GM18505 (cell line): ENCODE measurements around the gene MICALL1.

Experiments
- ATAC-seq: cut with Tn5 transposase; IDR thresholded peaks from one replicate; pipeline ENCODE4 v1.9.1; 2021; ENCODE audit not compliant: unreplicated experiment
- POLR2A ChIP-seq: IDR thresholded peaks from 4 replicates; pipeline ENCODE4 v1.6.1; 2011; ENCODE audit warnings: borderline replicate concordance; ENCODE audit not compliant: insufficient read depth, insufficient read length; ENCODE audit errors: extremely low read depth

MICALL1 gene

DNA sequence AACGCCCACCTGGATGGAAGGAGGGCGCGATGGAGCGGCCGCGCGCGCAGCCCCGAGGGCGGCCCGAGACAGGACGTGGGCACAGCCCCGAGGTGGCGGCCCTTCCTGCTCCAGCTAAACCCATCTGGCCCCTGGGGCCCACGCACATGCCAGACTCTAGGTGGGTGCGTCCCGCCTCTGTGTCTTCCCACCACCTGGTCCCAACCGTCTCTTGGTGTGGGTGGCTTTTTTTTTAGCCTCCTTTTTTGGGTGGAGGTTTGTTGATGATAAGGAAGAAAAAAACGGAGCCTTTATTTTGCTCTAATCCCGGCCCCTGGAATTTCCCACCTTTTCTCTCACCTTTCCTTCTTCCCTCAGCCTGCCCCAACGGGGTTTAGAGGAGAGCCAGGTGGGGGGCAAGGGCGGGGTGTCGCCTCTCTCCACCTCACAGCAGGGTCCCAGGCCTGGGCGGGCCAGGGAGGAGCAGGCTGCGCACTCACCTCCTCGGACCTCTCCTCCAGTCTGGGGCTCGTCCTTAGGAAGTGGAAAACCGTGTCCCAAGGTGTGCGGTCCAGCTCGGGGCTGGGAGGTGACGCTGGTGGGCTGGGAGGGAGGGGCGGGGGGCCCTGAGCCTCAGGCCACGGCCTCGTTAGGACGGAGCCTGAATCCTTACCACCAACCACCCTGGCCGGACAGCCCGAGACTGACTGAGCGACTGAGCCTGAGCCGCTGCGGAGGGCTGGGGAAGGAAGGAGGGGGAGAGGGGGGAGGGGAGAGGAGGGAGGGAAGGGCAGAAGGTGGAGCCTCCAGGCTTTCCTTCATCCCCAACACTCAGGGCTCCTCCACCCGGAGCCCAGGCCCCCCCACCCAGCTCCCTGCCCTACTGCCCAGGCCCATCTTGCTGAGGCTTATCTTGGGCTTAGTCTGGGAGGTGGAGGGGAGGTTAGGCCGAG, 78.0 kb downstream of the MICALL1 start, which contains the start of gene SOX10:
Gene SOX10 (minus strand): TSS at position 696 of the 932 bp plus-strand sequence. CDS start 771 bp downstream, outside the sequence.
- no peak for TF ChIP-seq POLR2A
- ATAC-seq, result no peak

DNA sequence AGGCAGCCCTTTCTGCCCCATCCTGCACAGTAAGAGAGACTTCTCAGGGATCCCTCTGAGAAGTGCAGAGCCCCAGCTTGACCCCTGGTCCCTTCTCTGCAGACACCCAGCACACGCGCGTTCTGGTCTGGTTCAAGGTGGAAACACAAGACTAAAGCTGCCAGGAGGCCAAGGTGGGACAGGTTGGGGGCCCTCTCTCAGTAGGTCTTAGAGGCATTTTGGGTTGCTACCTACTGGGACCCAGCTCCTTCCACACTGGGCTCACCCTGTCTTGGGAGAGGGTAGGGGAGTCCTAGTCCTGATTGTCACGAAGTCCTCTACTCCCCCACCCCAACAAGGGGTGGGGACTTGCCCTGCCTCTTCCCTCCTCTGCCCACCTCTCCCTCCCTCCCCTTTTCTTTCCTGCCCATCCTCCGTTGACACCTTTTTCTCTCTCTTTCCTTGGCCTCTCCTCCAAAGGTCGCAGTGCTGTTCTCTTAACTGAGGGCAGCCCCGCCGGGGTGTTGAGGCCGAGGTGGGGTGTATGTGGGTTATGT, 79.0 kb downstream of the MICALL1 start:
- ATAC-seq, result no peak
- TF ChIP-seq POLR2A, result no peak

GRCh38 chr22:37985751-37986281, 79.7 kb downstream of the MICALL1 start:
- ATAC-seq, result no peak
- no peak for TF ChIP-seq POLR2A

- TF ChIP-seq POLR2A, result no peak
- no peak for ATAC-seq
These were observed 80.3 kb downstream of the MICALL1 start for GRCh38 chr22:37986371-37986770.

DNA sequence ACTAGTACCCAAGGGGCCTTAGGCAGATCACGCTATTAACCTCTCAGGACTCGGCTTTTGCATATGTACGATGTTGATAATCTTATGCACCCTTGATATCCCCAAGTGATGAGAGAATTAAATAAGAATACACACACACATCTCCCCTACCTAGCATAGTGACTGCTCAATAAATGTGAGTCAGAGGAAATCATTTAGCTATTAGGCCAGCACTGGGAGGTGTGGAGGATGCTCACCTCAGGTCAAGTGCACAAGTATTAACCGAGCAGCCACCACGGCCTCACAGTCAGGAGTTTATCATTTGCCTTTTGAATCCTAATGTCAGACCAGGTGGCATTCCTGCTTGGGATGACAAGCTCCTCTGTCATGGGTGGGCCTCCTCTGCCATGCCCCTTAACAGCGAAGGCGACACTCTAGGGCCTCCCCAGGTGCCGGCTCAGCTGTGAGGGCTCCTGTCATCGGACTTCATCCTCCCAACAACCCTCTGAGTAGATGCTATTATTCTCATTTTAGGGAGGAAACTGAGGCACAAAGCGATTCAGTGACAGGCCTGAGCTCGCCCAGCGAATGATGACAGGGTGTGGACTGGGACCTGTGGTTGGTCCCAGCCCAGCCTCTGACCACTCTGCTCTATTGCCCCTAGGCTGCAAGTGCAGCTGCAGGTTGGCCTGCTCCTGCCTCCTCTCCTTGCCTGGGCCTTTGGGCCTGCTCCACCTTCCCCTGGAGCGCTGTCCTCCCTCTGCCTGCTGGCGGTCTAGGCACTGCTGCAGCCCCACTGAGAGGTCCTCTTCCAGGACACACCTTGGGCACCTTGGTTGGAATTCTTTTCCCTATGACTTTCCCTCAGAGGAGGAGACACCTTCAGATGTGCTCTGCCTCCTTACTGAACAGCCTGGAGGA, 83.3 kb downstream of the MICALL1 start:
- no peak for ATAC-seq
- no peak for TF ChIP-seq POLR2A

DNA sequence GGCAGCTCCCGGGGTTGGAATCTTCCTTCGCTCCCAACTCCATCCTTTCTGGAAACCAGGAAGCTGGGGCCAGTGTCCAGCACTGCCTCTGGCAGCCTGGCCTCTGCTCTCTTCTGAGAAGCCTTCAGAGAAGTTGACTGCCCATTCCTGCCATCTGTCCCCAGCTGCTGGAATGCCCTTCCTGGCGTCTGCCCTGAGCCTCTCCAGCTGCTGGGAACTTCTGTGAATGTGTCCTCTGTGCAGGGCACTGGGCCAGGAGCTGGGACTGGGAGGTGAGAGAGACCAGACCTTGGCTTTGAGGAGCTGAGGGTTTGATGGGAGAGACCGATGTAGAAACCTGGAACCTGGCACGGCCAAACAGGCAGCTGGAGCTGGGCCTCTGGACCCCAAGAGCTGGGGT, 84.2 kb downstream of the MICALL1 start:
- ATAC-seq, result no peak
- TF ChIP-seq POLR2A, result no peak

GRCh38 chr22:37990862-37991261, 84.8 kb downstream of the MICALL1 start:
- ATAC-seq, result no peak
- TF ChIP-seq POLR2A, result no peak

DNA sequence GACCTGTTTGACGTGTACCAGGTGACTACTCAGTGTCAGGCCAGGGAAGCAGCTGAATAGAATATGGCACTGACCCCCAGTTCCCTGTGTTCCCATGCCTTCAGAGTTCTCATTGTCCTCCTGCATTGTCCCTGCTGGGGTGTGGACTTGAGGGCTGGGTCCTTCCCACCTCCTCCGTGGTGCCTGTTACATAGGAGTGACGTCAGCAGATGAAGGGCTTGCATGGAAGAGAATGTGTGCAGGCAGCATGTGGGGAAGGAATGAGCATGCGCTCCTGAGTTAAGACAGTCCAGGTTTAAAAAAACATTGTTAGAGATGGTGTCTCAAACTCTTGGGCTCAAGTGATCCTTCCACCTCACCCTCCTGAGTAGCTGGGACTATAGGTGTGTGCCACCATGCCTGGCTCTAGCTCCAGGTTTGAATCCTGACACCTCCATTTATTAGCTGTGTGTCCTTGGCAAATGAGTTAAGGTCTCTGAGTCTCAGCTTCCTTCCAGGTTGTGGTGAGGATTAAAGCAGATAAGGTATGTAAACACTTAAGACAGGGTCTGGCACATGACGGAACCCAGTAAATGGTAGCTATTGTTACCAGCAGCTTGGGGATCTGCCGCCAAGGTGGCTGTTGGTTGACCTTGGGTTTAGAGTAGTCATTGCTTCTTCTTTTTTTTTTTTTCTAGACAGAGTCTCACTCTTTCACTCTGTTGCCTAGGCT, 85.8 kb downstream of the MICALL1 start:
- no peak for ATAC-seq
- TF ChIP-seq POLR2A, result no peak
